GM21529 (cell line): ENCODE data around the gene C5orf22.
"Not testable (repeated sequence)": the region's sequence is repeated elsewhere in the genome, so short reads cannot be mapped to it uniquely, and the experiment has no call there.

Source experiments
- ATAC-seq: cut with Tn5 transposase; IDR thresholded peaks from one replicate; pipeline ENCODE4 v1.9.1; 2021; ENCODE audit not compliant: unreplicated experiment

The C5orf22 gene

GRCh38 chr5:31598640-31599611 lies 66.8 kb downstream of the C5orf22 start:
- ATAC-seq: no peak

- ATAC-seq: not testable (repeated sequence)
Measured at GRCh38 chr5:31602305-31602704, 70.2 kb downstream of the C5orf22 start.

- ATAC-seq: no peak
Measured at GRCh38 chr5:31604240-31604639, 72.1 kb downstream of the C5orf22 start.

- ATAC-seq: no peak
Measured at GRCh38 chr5:31604644-31605043, 72.5 kb downstream of the C5orf22 start.
